ENCODE results near the gene BTG4. TPM values are rescaled to one million over a fixed set of nuclear protein-coding genes. Genes with fewer than 3 reads are reported as not detected.

The BTG4 gene
- total and polyA plus RNA-seq, 2 experiments from 2014 or later = 0.21 to 0.31 TPM

GRCh38 chr11:111542606-111543275 is 30.6 kb upstream of the BTG4 start:
- Histone ChIP-seq H3K36me3 (ENCODE audit: insufficient read depth) (no peaks in the 10 kb centered on the region), H3K27ac (ENCODE audit: low read depth) (no peak overlapping the region), H3K4me2 (no peak overlapping the region; the same call in 1 of the 2 replicates), H3F3A (replicated peaks; ENCODE audit: low read depth) (no peaks in the 10 kb centered on the region), H2AFZ (no peak overlapping the region), H3K9me2 (ENCODE audit: insufficient read depth) (no peaks in the 10 kb centered on the region; the same call in 1 of the 2 replicates), H3K27me3 (ENCODE audit: insufficient read depth) (peaks cover 58% of the 10 kb centered on the region), H3K4me3 (peak overlapping the region; percentile 89; the same call in 1 of the 2 replicates), H4K20me1 (replicated peaks; ENCODE audit: insufficient read depth) (no peaks in the 10 kb centered on the region), H3K4me1 (ENCODE audit: insufficient read depth) (peaks cover 15% of the 10 kb centered on the region), H3K79me2 (replicated peaks; ENCODE audit: insufficient read depth) (no peaks in the 10 kb centered on the region)
- Mint-ChIP-seq H3K4me3 (no peak overlapping the region), H3K36me3 (ENCODE audit: low read depth) (no peaks in the 10 kb centered on the region; the same call in 1 of the 3 replicates), H3K27me3 (ENCODE audit: insufficient read depth, low read depth, poor library complexity) (peaks cover 42% of the 10 kb centered on the region), H3K9me3 (no peaks in the 10 kb centered on the region; the same call in 2 of the 3 replicates), H3K27ac (no peak overlapping the region), H3K4me1 (peaks cover 18% of the 10 kb centered on the region; the same call in 2 of the 3 replicates)
- TF ChIP-seq ZNF331 (CRISPR knock-in tag; IDR thresholded peaks at IDR 0.05; ENCODE audit: low read depth) (no peak), EZH2 (IDR thresholded peaks at IDR 0.05; ENCODE audit: low read depth, unreplicated experiment) (no peak), ZNF462 (CRISPR knock-in tag; IDR thresholded peaks at IDR 0.05) (no peak), CREB1 (CRISPR knock-in tag; IDR thresholded peaks at IDR 0.05; ENCODE audit: low read depth) (no peak), ETS1 (IDR thresholded peaks at IDR 0.05) (no peak)
- DNase-seq (ENCODE audit: low spot score) (no peak), ATAC-seq (no peak)

Measured in GM23338 (cell line).